SU-DHL-6 (cell line): ENCODE measurements around the gene ADAMTS17.

Experiments used
- CTCF ChIP-seq: fragments of 200-600 bp; sonication (generic); IDR thresholded peaks from one replicate; pipeline ENCODE4 v1.5.1; 2017; ENCODE audit warnings: antibody characterized with exemption, mild to moderate bottlenecking, low read length, moderate library complexity; ENCODE audit not compliant: insufficient read depth, poor library complexity, severe bottlenecking
- EZH2phosphoT487 ChIP-seq: fragments of 200-600 bp; sonication (generic), shearing (Covaris generic); conservative IDR thresholded peaks from 2 replicates; pipeline ENCODE4 v1.6.1; 2018; ENCODE audit warnings: mild to moderate bottlenecking, antibody characterized with exemption, low read length, moderate library complexity, mixed read lengths

DNA sequence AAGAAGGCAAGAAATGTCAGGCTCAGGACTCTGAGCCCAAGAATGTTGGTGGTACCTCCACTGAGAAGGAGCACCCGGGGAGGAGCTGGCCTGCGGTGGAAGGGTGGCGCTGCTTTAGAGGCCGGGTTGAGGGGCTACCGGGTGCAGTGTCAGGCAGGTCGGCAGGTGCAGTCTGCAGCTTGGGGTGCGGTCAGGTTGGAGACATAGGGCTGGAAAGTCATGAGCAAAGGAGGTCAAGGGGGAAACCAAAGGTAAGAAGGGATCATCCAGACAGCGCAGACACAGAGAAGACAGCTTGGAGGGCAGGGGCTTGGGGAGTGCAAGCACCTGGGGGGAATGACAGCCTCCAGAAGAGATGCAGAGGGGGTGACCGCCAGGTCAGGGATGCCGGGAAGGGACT lies 334.2 kb downstream of the ADAMTS17 start:
- no peak for TF ChIP-seq CTCF
- TF ChIP-seq EZH2phosphoT487: no peak
